GM10248 (cell line): ENCODE measurements around the gene LRRC7.

Experiments used
- CTCF ChIA-PET: fragments of 300-600 bp; sonication (Branson Sonifier 250); formaldehyde crosslinking; extraction: SDS; loops from one replicate; lab custom pipeline; 2021; ENCODE audit warnings: antibody characterized with exemption; lab: Yijun Ruan, JAX
- POLR2A ChIA-PET: fragments of 350-650 bp; sonication (Branson Sonifier 250); formaldehyde crosslinking; extraction: SDS; loops from one replicate; lab custom pipeline; 2020; ENCODE audit warnings: antibody characterized with exemption; lab: Yijun Ruan, JAX
- DNase-seq: peaks from one replicate; pipeline ENCODE4 v3.0.0; 2012; ENCODE audit errors: extremely low spot score
- TF ChIP-seq, protein P1 (sequence below): IDR thresholded peaks from 2 replicates; pipeline ENCODE4 v1.5.1; 2012; ENCODE audit warnings: mild to moderate bottlenecking, low read depth; ENCODE audit errors: extremely low read depth, missing control alignments, control extremely low read depth

Gene LRRC7

DNA sequence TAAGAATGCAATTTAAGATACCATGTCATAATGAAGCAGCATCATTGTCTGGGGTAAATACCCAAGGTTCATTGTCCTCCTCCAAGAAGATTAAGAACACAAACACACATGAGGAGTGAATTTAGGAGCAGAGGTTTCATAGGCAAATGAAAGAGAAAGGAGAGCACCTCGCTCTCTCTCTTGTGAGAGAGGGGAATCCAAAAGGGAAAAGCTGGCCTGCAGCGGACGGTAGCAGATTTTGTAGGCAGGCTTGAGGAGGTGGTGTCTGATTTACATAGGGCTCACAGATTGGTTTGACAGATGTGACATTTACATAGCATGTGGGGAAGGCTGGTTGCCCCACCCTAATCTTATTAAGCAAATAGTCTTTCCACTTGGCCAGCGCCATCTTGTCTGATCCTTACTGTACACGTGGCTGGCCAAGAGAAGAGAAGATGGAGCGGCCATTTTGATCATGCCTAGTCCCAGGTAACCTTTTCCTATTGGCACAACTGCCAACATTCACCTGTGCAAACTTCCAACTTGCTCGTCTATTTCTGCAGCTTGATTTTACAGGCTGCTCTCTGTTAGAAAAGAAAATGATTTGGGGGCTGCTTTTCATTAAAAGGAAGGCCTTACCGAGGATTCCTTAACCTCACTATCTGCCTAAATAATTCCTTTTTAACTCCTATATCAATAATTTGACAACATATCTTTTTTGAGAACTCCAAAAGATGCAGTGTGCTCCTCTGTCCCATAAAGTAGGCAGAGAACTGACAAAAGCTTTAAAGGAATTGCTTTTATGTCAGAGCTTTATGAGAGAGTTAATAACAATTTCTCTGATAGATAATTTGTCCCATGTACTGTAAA, 16.0 kb upstream of the LRRC7 start:
- TF ChIP-seq, protein P1, sequence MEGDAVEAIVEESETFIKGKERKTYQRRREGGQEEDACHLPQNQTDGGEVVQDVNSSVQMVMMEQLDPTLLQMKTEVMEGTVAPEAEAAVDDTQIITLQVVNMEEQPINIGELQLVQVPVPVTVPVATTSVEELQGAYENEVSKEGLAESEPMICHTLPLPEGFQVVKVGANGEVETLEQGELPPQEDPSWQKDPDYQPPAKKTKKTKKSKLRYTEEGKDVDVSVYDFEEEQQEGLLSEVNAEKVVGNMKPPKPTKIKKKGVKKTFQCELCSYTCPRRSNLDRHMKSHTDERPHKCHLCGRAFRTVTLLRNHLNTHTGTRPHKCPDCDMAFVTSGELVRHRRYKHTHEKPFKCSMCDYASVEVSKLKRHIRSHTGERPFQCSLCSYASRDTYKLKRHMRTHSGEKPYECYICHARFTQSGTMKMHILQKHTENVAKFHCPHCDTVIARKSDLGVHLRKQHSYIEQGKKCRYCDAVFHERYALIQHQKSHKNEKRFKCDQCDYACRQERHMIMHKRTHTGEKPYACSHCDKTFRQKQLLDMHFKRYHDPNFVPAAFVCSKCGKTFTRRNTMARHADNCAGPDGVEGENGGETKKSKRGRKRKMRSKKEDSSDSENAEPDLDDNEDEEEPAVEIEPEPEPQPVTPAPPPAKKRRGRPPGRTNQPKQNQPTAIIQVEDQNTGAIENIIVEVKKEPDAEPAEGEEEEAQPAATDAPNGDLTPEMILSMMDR: no peak
- ChIA-PET POLR2A (no interaction called here), CTCF (no interaction called here)
- DNase-seq: no peak

DNA sequence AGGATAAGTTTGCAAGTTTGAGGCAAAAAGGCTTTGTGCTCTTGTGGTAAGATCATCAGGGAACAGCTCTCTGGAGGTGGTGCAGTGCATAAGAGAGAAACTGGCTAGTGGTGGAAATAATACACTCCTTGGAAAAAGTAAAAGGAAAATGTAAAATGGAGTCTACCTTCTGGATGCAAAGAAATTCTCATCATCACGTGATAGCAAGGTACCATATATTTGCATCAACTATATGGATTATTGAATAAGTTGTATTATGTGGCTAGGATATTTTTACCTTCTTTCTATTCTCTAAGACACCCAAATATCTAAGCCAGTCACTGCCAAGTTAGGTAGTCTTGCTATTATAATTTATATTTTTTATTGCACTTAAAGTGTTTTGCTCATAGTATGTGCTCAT, 14.0 kb upstream of the LRRC7 start:
- DNase-seq: no peak
- POLR2A ChIA-PET: no interaction called here
- CTCF ChIA-PET: no interaction called here
- TF ChIP-seq, protein P1: no peak

DNA sequence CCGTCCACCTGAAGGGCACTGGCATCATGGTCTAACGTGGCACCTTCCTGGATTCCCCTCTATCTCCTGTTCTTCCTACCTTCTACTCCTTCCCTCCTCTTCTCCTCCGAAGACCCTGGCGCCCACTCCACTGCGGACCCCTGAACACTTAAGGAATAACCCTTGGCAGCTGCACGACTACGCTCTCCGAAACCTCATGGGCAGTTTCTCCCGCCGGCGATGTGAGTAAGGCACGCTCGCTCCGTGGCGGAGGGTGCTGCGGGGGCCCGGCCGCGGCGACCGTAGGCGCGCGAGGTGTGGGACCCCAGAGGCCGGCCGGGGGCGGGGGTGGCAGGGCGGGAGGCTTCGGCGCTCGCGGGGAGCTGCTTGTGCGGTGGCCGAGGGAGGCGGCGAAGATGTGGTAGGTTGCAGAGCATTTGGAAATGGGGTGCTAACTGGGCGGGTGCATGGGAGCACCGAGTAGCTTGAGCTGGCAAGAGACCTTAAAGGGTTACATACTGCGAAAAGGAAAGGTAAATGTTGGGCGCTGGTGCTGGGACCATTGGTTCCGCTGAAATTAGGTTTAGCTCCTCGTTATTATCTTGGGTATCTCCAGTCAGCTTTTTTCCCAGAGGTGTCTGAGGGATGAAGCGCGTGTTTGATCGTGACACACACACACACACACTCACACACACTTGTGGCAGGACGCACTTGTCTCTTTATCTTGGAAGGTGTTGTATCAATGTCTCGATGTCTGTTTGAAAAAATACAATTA, 876 bp downstream of the LRRC7 start:
- POLR2A ChIA-PET: no interaction called here
- CTCF ChIA-PET: no interaction called here
- peak; percentile 9 for DNase-seq
- TF ChIP-seq, protein P1: no peak

DNA sequence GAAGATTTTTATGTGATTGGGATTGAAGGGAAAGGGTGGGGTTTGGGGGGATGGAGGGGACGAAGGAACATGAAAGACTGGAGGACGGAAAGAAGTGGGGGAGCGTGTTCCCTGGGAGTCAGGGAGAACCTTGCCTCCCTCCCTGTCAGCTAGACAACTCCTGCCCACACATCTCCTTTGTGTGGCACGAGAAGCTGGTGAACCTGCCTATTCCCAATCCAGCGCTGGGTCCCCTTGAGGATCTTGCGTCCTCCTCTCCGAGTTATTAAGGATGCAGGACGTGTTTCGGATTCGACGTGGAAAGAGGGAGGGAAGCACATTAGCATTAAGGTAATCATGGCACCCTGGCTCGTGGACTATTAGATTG, 1.4 kb downstream of the LRRC7 start:
- ChIA-PET POLR2A (no interaction called here), CTCF (no interaction called here)
- TF ChIP-seq, protein P1: no peak
- peak; percentile 4 for DNase-seq

DNA sequence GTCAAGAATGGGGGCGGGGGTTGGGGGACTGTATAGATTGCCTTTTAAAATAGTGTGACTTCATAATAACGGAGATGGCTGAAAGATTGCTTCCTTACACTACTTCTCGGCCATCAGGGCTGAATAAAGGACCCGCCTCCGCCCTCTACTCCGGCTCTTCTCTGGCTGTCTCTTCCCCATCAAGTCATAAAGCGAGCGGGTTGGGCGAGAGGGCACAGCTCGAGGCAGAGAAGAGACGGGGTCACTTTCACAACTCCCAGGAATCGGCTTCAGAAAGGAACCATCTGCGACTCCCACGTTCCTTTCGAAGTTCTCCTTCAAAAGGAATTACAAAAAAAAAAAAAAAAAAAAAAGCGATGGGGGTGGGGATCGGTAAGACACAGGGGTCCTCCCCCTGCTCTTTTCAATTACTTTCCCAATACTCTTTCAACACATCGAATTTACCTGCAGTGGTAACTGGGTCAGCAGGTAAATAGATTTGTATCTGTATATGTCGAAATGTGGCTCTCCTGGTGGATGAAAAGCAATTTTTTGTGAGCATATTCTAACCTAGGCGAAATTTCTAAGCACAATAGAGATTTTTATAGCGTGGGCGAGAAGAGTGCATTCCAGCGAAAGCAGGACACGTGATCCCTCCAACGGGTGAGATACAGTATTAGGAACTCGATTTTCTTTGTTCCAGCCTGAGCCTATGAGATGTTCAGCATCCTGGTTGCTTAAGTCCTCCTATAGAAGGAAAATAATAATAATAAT, 2.0 kb downstream of the LRRC7 start:
- ChIA-PET CTCF (no interaction called here), POLR2A (no interaction called here)
- DNase-seq: no peak
- TF ChIP-seq, protein P1: no peak

DNA sequence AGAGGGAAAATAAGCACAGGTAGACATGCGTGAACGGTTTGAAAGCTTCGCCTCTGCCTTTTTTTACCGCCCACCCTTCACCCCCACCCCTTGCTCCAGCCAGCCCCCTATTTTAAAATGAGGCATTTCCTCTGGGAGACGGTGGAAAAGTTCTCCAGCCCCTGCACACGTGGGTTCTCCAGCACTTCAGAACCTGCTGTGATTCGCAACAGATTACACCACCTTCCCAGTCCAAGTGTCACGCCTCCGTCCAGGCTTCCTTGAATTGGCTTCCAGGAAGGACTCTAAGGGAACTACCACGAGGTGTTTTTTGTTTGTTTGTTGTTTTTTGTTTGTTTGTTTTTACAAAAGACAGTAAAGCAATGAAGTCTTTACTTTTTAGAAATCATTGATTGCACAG, 2.6 kb downstream of the LRRC7 start:
- CTCF ChIA-PET: no interaction called here
- TF ChIP-seq, protein P1: no peak
- POLR2A ChIA-PET: no interaction called here
- no peak for DNase-seq
